GM18511 (cell line): ENCODE data around the gene ZBED6.
A peak's percentile ranks its signal among the peaks of the same experiment; 100 is the strongest.
"Not testable (repeated sequence)": the region's sequence is repeated elsewhere in the genome, so short reads cannot be mapped to it uniquely, and the experiment has no call there.

Experiments used
- ATAC-seq: cut with Tn5 transposase; IDR thresholded peaks from one replicate; pipeline ENCODE4 v1.9.1; 2021; ENCODE audit warnings: mild to moderate bottlenecking, moderate library complexity; ENCODE audit not compliant: unreplicated experiment

ZBED6 gene

GRCh38 chr1:203778789-203779188, 16.6 kb upstream of the ZBED6 start:
- no peak for ATAC-seq

GRCh38 chr1:203781962-203782361, 13.5 kb upstream of the ZBED6 start:
- no peak for ATAC-seq

DNA sequence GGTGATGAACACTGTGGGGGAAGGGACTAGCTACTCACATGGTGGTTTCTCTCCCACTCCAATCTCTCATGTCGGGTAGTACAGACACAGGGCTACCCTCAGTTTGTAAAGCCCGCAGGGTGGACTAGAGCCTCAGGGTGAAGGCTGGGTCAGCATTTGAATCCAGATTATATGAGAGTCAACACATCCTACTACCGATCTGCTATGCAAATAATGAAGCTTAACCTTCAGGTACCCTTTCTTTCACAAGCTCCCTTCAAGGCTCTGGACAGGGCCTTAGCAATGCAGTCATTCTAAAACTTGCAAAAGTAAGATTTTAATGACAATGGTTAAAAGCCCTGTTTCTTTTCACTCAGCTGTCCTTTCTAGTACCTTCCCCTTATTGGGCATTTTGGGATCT, 5.5 kb upstream of the ZBED6 start:
- no peak for ATAC-seq

DNA sequence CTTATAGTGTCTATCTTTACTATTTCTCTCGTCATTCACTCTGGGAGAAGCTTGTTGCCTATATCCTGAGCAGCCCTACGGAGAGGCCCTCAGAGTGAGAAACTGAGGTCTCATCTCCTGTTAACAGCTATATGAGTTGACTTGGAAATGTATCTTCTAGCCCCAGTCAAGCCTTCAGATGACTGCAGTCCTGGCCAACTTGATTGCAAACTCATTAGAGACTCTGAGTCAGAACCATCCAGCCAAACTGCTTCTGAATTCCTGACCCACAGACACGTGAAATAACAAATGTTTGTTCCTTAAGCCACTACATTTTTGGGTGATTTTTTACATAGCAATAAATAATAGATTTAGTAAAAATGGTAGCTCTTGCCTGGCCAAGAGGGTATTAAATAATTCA, 3.9 kb upstream of the ZBED6 start:
- no peak for ATAC-seq

DNA sequence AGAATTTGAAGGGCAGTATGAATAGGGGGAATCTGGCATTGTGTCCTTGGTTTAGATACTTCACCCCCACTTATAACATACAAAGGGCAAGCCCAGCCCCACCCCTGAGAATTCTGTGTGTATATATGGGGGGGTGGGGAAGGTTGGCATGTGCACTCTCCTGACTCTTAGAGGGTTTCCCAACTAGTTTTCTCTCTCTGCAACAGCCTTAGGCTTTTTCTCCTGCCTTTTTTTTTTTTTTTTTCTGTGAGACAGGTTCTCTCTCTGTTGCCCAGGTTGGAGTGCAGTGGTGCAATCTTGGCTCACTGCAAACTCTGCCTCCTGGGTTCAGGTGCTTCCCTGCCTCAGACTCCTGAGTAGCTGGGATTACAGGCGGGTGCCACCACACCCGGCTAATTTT, 2.9 kb upstream of the ZBED6 start:
- ATAC-seq, result no peak

- not testable (repeated sequence) for ATAC-seq
Measured at GRCh38 chr1:203793561-203793960, 1.9 kb upstream of the ZBED6 start.

GRCh38 chr1:203794764-203795440, 521 bp upstream of the ZBED6 start:
- no peak for ATAC-seq

DNA sequence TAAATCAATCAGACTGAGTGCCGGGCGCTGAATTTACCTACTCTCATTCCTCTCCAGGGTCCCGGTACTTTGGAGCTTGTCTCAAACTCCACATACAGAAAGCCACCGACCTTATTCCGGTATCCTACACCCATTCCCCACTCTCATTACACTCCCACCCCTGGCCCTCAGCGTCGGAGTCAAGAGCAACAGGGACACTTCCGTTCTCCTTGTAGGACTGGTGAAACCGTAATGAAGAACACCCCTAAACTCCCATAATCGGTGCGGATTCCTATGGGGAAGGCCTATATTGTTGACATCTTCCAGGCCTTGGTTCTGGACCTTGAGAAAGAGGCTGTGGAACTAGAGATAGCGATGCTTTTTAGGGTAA, 798 bp downstream of the ZBED6 start:
- peak; percentile 32 for ATAC-seq

DNA sequence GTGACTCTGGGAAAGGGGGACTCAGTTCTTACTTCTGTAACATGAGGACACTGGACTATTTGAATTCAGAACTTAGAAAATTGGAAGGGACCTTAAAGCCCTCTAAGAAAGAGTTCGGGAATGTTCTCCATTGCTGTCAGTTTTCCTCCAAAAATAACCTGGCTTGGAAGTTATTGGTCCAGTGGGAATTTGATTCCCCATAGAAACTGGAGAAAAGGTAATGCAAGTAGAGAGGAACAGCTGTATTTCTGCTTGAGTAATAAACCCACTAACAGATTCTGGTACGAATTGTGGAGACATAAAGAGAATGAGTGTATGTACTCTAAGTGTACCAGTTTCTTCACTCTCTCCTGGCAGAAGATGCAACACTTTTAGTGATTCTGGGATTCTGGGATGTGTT, 1.8 kb downstream of the ZBED6 start:
- ATAC-seq, result no peak

GRCh38 chr1:203797948-203798655, 2.7 kb downstream of the ZBED6 start:
- no peak for ATAC-seq

DNA sequence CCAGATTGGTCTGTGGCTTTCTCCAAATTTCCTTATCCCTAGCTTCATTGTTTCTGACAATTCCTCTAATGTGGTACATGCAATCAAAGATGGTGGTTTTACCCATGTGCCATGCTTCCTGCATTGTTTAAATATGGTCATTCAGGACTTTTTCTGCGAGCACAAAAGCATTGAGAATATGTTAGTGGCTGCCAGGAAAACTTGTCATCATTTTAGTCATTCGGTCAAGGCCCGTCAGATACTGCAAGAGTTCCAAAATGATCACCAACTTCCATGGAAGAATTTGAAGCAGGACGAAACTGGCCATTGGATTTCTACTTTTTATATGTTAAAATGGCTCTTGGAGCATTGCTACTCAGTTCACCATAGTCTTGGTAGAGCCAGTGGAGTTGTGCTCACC, 3.7 kb downstream of the ZBED6 start:
- no peak for ATAC-seq

DNA sequence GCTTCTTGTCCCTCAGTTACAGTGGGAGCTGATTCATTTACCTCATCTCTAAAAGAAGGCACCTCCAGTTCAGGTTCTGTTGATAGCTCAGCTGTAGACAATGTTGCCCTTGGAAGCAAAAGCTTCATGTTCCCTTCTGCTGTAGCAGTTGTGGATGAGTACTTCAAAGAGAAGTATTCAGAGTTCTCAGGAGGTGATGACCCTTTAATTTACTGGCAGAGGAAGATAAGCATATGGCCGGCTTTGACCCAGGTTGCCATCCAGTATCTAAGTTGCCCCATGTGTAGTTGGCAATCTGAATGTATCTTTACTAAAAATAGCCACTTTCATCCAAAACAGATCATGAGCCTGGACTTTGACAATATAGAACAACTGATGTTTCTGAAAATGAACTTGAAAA, 4.5 kb downstream of the ZBED6 start:
- ATAC-seq, result no peak

GRCh38 chr1:203805689-203806088, 10.3 kb downstream of the ZBED6 start:
- ATAC-seq, result no peak

DNA sequence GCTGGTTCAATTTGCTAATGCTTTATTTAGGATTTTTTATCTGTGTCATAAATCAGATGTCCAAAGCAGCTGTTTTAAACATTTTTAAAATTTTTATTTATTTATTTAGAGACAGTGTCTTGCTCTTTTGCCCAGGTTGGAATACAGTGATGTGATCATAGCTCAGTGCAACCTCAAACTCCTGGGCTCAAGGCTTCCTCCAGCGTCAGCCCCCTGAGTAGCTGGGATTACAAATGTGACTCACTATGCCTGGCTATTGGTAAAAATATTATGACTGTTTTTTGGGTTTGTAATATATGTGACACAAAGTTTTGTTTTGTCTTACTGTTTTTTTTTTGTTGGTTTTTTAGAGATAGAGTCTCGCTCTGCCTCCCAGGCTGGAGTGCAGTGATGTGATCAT, 11.8 kb downstream of the ZBED6 start:
- no peak for ATAC-seq

DNA sequence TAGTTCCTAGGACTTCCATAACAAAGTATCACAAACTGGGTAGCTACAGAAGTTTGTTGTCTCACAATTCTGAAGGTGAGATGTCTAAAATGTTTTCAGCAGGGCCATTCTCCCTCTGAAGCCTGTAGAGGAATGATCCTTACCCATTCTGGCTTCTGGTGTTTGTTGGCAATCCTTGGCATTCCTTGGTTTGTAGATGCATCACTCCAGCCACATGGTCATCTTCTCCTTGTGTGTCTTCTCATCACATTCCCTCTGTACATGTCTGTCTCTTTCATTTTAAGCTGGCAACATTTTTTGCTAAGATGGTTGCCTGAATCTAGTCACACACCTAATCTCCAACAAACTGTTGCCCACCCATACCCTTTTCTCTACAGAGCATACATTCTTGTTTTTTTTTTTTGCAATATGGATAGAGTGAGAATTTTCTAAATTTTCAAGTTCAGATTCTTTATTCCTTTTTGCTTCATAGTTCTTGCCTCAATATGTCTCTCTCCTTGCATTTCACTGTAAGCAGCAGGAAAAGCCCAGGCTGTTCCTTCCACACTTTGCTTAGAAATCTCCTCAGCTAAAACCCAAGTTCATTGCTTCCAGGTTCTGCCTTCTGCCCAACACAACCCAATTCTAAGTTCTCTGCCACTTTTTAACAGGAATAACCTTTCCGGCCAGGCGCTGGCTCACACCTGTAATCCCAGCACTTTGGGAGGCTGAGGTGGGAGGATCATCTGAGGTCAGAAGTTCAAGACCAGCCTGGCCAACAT, 18.3 kb downstream of the ZBED6 start:
- ATAC-seq, result no peak

DNA sequence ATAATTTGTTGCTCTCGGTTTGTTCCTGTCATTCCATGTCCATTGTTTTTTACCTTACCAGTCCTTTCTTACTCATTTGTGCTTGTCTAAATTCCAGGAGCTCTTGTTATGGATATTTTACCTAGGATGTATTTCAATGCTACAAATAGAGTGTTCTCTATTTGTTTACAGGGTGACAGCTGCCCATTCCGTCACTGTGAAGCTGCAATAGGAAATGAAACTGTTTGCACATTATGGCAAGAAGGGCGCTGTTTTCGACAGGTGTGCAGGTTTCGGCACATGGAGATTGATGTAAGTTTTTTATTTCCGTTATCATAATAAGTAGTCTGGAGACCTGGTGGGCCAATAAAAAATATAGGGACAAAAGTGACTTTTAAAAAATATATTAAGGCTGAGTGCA, 23.0 kb downstream of the ZBED6 start:
- no peak for ATAC-seq

DNA sequence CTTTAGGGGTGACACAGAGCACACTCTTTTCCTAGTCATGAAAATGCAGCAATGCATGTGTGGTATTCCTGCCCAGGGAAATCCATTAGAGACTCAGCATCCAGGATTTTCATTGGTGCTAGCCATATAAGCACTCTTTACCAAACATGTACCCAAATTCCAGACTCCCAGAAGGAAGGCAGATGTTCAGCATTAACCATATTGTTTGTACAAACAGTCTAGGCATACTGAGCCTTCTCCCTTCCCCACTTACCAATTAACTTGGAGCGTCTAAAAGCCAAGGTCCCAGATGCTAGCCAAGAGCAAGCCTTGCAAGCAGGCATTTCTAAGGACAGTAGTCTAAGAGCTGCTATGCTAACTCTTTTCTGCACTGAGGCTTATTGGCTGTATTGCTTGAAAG, 27.9 kb downstream of the ZBED6 start:
- ATAC-seq, result no peak

- no peak for ATAC-seq
Measured at GRCh38 chr1:203826175-203826574, 30.8 kb downstream of the ZBED6 start.

DNA sequence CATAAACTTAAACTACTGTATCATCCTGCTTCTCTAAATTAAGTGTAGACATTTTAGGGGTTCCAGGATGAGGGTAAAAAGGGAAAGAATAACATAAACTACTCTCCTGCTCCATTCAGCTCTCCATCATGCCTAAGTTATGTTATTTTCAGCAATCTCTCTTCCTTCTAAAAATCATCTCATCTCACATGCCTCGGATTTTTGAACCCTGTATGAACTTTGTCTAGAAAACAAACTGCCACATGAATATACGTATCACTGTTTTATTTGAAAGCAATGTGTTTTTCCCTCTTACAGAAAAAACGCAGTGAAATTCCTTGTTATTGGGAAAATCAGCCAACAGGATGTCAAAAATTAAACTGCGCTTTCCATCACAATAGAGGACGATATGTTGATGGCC, 32.6 kb downstream of the ZBED6 start:
- ATAC-seq, result no peak

DNA sequence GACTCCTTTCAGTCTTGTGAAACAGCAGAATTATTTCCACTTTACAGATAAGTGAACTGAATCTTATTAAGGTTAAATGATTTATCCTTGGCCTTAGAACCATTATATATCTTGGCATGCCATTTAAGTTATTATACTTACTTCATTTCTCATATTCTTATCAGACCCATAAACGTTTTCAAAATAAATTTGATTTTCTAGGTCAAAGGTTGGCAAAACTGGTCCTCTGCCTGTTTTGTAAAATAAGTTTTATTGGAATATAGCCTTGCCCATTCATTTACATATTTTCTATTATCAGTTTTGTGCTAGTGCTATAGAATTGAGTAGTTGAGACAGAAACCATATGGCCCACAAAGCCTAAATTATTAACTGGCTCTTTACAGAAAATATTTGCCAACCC, 33.1 kb downstream of the ZBED6 start:
- ATAC-seq, result no peak

GRCh38 chr1:203829247-203829646, 33.8 kb downstream of the ZBED6 start:
- ATAC-seq, result not testable (repeated sequence)

DNA sequence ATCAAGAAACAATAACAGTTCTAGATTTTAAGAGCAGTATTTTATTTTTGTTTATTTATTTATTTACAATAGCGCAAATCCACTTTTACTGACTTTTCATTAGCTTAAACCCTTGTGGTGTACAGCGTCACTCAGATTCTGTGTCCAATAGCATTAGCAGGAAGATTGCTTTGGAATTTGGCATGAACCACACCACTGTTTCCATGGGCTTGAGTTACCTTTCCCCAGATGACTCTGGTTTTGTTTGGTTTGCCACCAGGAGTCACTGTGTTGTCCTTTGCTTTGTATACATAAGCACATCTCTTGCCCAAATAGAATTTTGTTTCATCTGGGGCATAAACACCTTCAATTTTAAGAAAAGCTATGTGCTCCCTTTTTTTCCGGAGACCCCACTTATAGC, 40.1 kb downstream of the ZBED6 start:
- no peak for ATAC-seq
